Ovary (tissue), 3 donors: ENCODE data around the gene TEX28.
"Not testable (repeated sequence)": the region's sequence is repeated elsewhere in the genome, so short reads cannot be mapped to it uniquely, and the experiment has no call there.

Source experiments
- CTCF ChIP-seq, 3 donors: fragments of 450-650 bp in 2 of 3; fragments of 200-600 bp in 1 of 3; IDR thresholded peaks; one replicate each; pipeline versions ENCODE4 v1.5.1 to v1.8.0; 2016 to 2022; ENCODE audit warnings: antibody characterized with exemption in 3 of 3, mild to moderate bottlenecking in 1 of 3
- POLR2A ChIP-seq: fragments of 450-650 bp; IDR thresholded peaks from one replicate; pipeline ENCODE4 v1.6.1; 2017; ENCODE audit warnings: antibody characterized with exemption, mild to moderate bottlenecking, moderate library complexity
- donor health status: DM: no; HTN: no; CAD: no.

GRCh38 chrX:154263072-154263471 lies 31.9 kb downstream of the TEX28 start:
- TF ChIP-seq CTCF (IDR thresholded peaks at IDR 0.05); POLR2A: not testable (repeated sequence)
